Sigmoid colon (tissue), 7 donors: ENCODE data around the gene MT1F. TPM values are rescaled to one million over a fixed set of nuclear protein-coding genes. Genes with fewer than 3 reads are reported as not detected.

ENCODE experiments used
- DNase-seq: peaks from one replicate; pipeline ENCODE4 v3.0.0-alpha.2; 2019
- H3K27ac ChIP-seq, 4 donors: fragments of 200-600 bp; sonication (generic); one replicate each; pipeline ENCODE4 v1.5.1; 2016 to 2019; ENCODE audit warnings: mild to moderate bottlenecking in 1 of 4
- H3K27me3 ChIP-seq, 3 donors: fragments of 200-600 bp; sonication (generic); one replicate each; pipeline ENCODE4 v1.5.1; 2019; ENCODE audit warnings: mild to moderate bottlenecking in 1 of 3
- H3K36me3 ChIP-seq, 4 donors: fragments of 200-600 bp; sonication (generic); one replicate each; pipeline ENCODE4 v1.5.1; 2016 to 2019
- H3K4me1 ChIP-seq, 4 donors: fragments of 200-600 bp; sonication (generic); one replicate each; pipeline ENCODE4 v1.5.1; 2017 to 2019
- H3K4me3 ChIP-seq, 4 donors: fragments of 200-600 bp; sonication (generic); one replicate each; pipeline ENCODE4 v1.5.1; 2017 to 2019; ENCODE audit warnings: mild to moderate bottlenecking in 2 of 4, moderate library complexity in 1 of 4
- H3K9me3 ChIP-seq, 4 donors: fragments of 200-600 bp in 3 of 4; sonication (generic) in 3 of 4; one replicate each; pipeline versions ENCODE4 v1.5.1 to v1.6.1; 2013 to 2019
- EP300 ChIP-seq, 4 donors: sonication (generic); formaldehyde crosslinking; IDR thresholded peaks; one replicate each; pipeline ENCODE4 v1.6.1; 2017; ENCODE audit warnings: antibody characterized with exemption in 4 of 4
- POLR2A ChIP-seq, 2 donors: fragments of 450-650 bp; IDR thresholded peaks; one replicate each; pipeline ENCODE4 v1.6.1; 2016; ENCODE audit warnings: antibody characterized with exemption in 2 of 2, mild to moderate bottlenecking in 2 of 2, moderate library complexity in 2 of 2
- POLR2AphosphoS5 ChIP-seq, 4 donors: sonication (generic); formaldehyde crosslinking; IDR thresholded peaks; one replicate each; pipeline ENCODE4 v1.6.1; 2017; ENCODE audit warnings: antibody characterized with exemption in 4 of 4
- WGBS, 2 donors: extraction: QIAGEN DNeasy Blood & Tissue Kit; methylation state at CpG; one replicate each; pipeline ENCODE4 v1.1.7; 2013; 5-methylcytosine and 5-hydroxymethylcytosine counted together
- intact Hi-C: fragments of 100-400 bp; cut with DNase I; formaldehyde crosslinking; loops from one replicate; pipeline ENCODE4 v1.15.1; 2023
- polyA plus RNA-seq, 3 donors: library from polyadenylated mRNA; stranded (reverse); fragments of 200-250 nt; gene quantifications; one replicate each; pipeline ENCODE4 v1.2.3, GENCODE V29; 2013
- total RNA-seq, 4 donors: library from RNA; depleted of rRNA; stranded (reverse); fragments of >200 nt; gene quantifications; one replicate each; pipeline ENCODE4 v1.1.0, GENCODE V29; 2016
- TF ChIP-seq, protein P1 (sequence below), 4 experiments: fragments of 450-650 bp in 3 of 4; fragments of 200-600 bp in 1 of 4; IDR thresholded peaks; one replicate each; pipeline ENCODE4 v1.5.1; 2016 to 2019; ENCODE audit warnings: antibody characterized with exemption in 4 of 4, mild to moderate bottlenecking in 3 of 4, moderate library complexity in 2 of 4
- donor health status: healthy with polysubstance abuse.
- donor health status: Bipolar disorder and iron deficiency.
- donor health status: healthy.

The MT1F gene
- total and polyA plus RNA-seq, 7 donors: 0.71 to 117 (median 3.1) TPM

DNA sequence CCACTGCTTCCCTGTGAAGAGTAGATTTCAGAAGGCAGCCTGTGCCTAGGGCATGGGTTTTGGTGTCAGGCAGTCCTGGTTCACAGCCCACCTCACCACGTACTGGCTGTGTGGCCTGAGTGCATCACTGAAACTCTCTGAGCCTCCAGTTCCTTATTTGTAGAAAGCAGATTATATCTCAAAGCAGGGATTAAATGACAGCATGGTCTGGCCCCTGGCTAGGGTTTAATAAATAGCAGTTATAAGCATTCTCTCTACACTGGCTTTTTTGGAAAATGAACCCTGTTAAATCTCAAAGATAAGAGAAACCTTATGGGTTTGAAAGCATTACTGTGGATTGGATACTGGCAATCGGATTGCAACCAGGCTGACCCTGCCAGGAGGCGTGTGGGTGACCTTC, 28.2 kb upstream of the MT1F start:
- intact Hi-C loops: no loop called here
- H3K27ac ChIP-seq: peak overlapping the region in 2 of 4 donors; percentile 89 to 92
- WGBS, 2 donors: 88 to 92% methylated on average over 3 of the region's 3 CpGs
- H3K4me1 ChIP-seq: peaks cover 0 to 39% (median 29%) of the 10 kb centered on the region in 4 donors
- TF ChIP-seq EP300 (IDR thresholded peaks at IDR 0.05) (no peak), POLR2AphosphoS5 (IDR thresholded peaks at IDR 0.05) (no peak), POLR2A (IDR thresholded peaks at IDR 0.05) (no peak)
- TF ChIP-seq, protein P1, sequence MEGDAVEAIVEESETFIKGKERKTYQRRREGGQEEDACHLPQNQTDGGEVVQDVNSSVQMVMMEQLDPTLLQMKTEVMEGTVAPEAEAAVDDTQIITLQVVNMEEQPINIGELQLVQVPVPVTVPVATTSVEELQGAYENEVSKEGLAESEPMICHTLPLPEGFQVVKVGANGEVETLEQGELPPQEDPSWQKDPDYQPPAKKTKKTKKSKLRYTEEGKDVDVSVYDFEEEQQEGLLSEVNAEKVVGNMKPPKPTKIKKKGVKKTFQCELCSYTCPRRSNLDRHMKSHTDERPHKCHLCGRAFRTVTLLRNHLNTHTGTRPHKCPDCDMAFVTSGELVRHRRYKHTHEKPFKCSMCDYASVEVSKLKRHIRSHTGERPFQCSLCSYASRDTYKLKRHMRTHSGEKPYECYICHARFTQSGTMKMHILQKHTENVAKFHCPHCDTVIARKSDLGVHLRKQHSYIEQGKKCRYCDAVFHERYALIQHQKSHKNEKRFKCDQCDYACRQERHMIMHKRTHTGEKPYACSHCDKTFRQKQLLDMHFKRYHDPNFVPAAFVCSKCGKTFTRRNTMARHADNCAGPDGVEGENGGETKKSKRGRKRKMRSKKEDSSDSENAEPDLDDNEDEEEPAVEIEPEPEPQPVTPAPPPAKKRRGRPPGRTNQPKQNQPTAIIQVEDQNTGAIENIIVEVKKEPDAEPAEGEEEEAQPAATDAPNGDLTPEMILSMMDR (IDR thresholded peaks at IDR 0.05): no peak
- DNase-seq: no peak
- no peaks in the 10 kb centered on the region for H3K9me3 ChIP-seq
- H3K36me3 ChIP-seq: no peaks in the 10 kb centered on the region
- no peak overlapping the region for H3K4me3 ChIP-seq
- H3K27me3 ChIP-seq: peaks cover 0 to 12% (median 2%) of the 10 kb centered on the region in 3 donors

DNA sequence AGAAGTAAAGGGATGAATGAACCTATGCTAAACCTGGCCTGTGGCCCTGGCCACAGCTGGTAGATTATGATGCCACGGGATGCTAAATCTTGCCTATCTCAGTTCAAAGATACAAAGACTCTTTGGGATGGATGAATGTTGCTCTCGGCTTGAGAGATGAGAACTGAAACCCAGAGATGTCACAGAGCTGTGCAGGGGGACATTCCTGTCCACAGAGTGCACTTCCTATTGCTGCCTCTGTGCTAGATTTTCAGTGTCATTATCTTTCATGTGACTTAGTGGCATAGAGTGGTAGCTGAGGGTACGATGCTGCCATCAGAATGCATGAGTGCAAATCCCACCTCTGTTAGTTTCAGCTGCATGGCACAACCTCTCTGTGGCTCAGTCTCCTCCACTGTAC, 27.6 kb upstream of the MT1F start:
- no peaks in the 10 kb centered on the region for H3K36me3 ChIP-seq
- H3K4me3 ChIP-seq: no peak overlapping the region
- peaks cover 0 to 18% (median 8%) of the 10 kb centered on the region in 3 donors for H3K27me3 ChIP-seq
- H3K4me1 ChIP-seq: peaks cover 0 to 40% (median 34%) of the 10 kb centered on the region in 4 donors
- TF ChIP-seq POLR2A (IDR thresholded peaks at IDR 0.05): no peak
- TF ChIP-seq POLR2AphosphoS5 (IDR thresholded peaks at IDR 0.05): no peak
- TF ChIP-seq EP300 (IDR thresholded peaks at IDR 0.05): no peak
- TF ChIP-seq, protein P1 (IDR thresholded peaks at IDR 0.05): no peak
- no peak for DNase-seq
- H3K27ac ChIP-seq: no peak overlapping the region
- intact Hi-C loops: no loop called here
- H3K9me3 ChIP-seq: no peaks in the 10 kb centered on the region
- WGBS, 2 donors: 72 to 79% methylated on average over 3 of the region's 3 CpGs

DNA sequence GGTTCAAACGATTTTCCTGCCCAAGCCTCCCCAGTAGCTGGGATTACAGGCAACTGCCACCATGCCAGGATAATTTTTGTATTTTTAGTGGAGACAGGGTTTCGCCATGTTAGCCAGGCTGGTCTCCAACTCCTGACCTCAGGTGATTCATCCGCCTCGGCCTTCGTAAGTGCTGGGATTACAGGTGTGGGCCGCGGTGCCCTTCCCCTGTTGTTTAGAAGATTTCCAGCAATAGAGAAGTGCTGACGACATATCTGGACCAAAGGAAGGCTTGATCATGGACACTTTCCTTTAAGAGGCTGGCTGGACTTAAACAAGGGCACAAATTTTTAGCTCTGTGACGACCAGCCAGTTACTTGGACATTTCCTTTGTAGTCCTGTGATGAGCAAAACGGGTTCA, 26.6 kb upstream of the MT1F start:
- DNase-seq: no peak
- Histone ChIP-seq H3K9me3 (no peaks in the 10 kb centered on the region), H3K4me1 (peaks cover 0 to 42% (median 37%) of the 10 kb centered on the region in 4 donors), H3K4me3 (peak overlapping the region in 1 of 4 donors; percentile 37), H3K27ac (peak overlapping the region in 3 of 4 donors; percentile 70 to 73 (median 72)), H3K36me3 (no peaks in the 10 kb centered on the region), H3K27me3 (peaks cover 6 to 28% (median 19%) of the 10 kb centered on the region in 3 donors)
- intact Hi-C loops: no loop called here
- TF ChIP-seq, protein P1 (IDR thresholded peaks at IDR 0.05): no peak
- TF ChIP-seq EP300 (IDR thresholded peaks at IDR 0.05) (no peak), POLR2A (IDR thresholded peaks at IDR 0.05) (no peak), POLR2AphosphoS5 (IDR thresholded peaks at IDR 0.05) (no peak)
- 87 to 90% methylated on average over 10 of the region's 10 CpGs for WGBS, 2 donors

DNA sequence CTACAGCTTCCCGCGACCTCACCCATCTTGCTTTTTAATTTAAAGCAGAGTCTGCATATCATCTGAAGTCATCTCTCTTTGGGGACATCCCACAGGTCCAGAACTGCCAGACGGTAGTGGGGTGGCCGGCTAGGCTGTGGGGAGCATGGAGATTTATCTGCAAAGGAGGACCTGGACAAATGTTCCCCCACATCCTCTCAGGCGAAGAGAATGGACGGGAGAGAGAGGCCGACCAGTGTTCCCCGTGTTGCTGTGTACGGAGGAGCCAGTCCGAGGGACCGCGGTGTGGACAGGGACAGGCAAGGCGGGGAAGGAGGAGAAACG, 26.0 kb upstream of the MT1F start:
- WGBS, 2 donors: 23 to 24% methylated on average over 14 of the region's 14 CpGs
- H3K9me3 ChIP-seq: no peaks in the 10 kb centered on the region
- TF ChIP-seq POLR2A (IDR thresholded peaks at IDR 0.05) (no peak), EP300 (IDR thresholded peaks at IDR 0.05) (no peak), POLR2AphosphoS5 (IDR thresholded peaks at IDR 0.05) (no peak)
- TF ChIP-seq, protein P1 (IDR thresholded peaks at IDR 0.05): no peak
- no peaks in the 10 kb centered on the region for H3K36me3 ChIP-seq
- H3K27me3 ChIP-seq: peaks cover 6 to 34% (median 23%) of the 10 kb centered on the region in 3 donors
- H3K4me3 ChIP-seq: peak overlapping the region; percentile 37 to 54 (median 52)
- H3K4me1 ChIP-seq: peaks cover 0 to 37% (median 31%) of the 10 kb centered on the region in 4 donors
- no peak for DNase-seq
- peak overlapping the region; percentile 70 to 73 (median 72) for H3K27ac ChIP-seq
- intact Hi-C loops: no loop called here
